GM19099 (cell line): ENCODE measurements around the gene DYRK4.

Experiments used
- POLR2A ChIP-seq: IDR thresholded peaks from 3 replicates; pipeline ENCODE4 v1.6.1; 2011; ENCODE audit warnings: low read depth; ENCODE audit not compliant: insufficient read length; ENCODE audit errors: extremely low read depth

The DYRK4 gene

DNA sequence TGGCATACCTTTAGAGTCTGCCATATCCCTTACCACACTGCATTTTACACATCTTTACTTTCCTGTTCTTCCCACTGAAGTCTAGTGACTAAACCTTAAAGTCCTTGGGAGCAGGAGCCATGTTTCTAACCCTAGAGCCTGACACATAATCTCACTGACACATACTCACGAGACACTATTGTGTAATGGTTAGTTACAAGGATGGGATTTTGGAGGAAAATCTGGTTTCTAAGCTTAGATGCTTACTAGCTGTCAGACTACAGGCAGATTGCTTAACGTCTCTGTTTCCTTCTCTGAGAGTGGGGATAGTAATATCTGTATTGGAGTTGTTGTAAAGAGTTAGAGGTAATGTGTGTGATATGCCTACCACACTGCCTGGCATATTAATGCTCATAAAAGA, 6.2 kb upstream of the DYRK4 start:
- TF ChIP-seq POLR2A = no peak

DNA sequence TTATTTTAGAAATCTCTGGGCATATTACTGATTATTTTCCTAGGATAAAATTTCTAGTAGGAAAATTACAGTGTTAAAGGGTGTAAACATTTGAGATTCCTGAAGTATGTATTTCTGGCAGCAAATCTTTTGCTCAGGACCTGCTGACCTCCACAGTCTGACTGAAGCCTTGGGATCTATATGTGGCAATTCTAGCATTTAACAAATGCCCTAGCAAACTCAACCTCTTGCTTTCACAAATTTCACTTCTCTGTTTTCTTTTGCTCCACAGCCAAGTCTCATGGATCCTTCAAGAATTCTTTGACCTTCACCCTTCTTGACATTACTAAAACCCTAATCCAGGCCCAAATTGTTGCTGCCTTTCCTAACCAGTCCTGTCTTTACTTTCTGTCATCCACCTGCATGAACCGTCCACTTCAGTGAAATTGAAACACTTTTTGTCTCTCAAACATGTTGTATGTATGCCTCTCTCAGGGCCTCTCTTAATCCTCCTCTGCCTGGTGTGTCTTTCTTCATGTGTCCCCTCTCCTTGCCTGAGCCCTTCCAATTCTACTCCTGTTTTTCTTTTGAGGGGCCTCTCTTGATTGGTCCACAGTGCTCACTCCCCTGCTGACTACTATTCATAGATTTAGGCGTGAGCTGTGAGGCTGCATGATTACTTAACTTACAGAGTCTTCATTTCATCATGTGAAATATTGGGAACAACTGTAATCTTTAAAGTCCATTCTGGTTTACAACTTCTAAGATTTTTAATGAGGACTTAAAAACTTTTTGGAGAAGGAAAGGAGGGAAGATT, 5.1 kb upstream of the DYRK4 start:
- TF ChIP-seq POLR2A = no peak

DNA sequence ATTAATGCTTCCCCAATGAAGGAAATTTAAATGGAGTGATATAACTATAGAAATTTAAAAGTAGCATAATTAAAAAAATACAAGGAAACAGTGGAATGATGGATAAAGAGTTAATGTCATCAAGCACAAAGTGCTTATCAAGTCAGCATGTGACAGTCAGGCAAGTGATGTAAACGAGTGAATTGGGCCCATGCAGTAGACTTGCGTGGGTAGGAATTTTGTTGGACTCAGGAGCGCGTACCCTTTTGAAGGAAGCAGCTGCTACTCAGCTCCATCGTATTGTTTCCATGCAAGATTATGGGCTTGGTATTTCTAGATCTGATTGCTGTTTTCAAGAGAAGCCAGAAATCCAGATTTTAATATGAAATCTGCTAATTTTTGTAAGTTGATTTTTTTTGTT, 4.4 kb upstream of the DYRK4 start:
- no peak for TF ChIP-seq POLR2A

DNA sequence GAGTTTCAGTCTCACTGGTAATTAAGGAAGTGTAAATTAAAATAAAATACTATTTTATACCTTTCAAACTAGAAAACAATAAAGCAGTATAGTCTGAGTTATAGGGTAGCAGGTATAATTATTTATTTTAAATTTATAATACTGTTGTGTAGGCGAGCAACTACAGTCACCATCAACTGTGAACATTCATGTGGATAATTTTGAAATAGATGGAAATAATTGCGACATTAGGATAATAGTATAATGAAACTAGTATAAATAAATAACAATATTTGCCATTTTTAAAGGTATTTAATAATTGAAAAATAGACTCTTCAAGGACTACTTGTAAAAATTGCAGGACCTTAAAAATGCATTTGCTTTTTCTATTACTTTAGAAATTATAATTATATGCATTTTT, 3.8 kb upstream of the DYRK4 start:
- no peak for TF ChIP-seq POLR2A

DNA sequence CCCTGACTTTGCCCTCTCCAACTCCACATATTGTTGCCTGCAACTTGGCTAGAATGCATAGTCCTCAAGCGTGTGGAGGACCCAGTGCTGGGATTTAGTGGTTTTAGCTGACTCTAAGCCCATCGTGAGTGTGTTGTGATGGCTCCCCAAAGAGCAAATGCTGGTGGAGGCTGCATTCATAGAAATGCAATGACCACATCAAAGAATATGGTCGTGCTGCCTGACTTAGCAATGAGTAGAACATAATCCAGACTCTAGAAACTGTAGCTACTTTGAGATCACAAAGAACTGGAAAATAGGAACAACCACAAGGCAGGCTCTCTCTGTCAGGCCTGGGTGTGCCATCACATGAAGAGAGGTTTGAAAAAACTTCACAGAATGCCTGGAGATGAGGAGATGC, 1.3 kb downstream of the DYRK4 start:
- no peak for TF ChIP-seq POLR2A

DNA sequence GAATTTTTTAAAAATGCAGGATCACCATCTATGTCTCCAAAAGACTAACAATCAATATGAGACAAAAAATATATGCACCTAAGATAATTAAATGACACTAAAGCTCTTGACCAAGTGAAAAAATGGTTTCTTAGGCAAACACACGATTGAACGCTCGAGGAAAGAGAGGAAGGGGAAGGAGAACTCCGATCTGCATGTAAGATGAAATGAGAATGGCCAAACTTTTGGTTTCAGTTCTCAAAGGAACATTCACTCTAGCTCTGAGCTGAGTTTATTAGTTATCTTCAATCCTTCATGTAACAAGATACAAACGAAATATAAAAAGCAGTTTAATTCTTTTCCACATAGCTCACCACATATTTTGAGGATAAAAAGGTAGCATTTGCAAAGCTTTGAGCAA, 2.8 kb downstream of the DYRK4 start:
- TF ChIP-seq POLR2A = no peak

DNA sequence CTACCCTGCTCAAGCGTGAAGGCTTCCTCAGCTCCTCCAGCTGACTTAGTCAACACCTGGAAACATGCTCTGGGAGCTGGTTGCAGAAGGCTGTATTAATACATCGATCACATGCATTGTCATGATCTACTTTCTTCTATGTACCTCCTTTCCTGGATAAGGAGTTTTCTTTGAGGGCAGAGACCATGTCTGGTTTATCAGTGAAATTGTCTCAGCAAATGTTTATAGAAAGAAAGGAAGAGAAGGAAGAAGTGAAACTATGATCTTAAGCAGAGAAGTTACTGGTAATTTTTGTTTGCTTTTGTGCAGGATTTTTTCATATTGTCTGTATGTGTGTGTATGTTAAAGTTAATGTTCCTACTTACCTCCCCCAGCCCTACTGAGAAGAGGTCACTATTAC, 4.5 kb downstream of the DYRK4 start:
- no peak for TF ChIP-seq POLR2A

DNA sequence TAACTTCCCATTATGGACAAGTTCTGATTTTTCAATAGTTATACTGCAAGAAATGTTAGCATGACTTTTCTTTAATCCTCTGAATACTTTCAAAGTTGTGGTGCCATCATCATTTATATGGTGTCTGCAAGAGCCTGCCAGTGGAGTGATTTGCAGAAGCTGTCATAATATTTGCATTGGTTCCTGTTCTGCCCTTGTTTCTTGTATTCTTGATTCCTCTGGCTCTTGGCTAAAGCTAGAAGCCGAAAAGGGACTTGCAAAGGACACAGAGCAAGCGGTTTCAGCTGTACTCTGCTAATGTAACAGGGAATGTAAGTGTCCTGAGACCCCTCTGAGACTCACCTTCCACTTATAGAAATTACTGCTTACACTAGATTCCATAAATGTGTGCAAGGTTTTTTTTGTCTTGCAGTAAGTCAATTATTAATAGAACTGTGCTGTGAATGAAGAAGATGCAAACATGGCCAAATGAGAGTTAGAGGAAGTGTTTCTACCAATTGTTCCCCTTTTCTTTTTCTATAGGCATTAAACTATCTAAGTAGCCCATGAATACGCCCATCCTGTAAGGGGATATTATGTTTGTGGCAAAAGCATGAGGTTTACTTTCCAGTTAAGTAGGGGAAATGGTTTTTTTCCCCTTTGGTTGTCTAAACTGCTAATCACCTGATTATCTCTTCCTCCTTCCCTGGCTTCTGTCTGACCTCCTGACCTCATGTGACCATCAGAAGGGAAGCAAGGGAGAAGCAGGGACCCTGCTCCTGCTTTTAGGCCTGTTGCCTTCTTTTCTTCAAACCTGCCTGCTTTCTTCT, 5.3 kb downstream of the DYRK4 start:
- peak; percentile 41 for TF ChIP-seq POLR2A

DNA sequence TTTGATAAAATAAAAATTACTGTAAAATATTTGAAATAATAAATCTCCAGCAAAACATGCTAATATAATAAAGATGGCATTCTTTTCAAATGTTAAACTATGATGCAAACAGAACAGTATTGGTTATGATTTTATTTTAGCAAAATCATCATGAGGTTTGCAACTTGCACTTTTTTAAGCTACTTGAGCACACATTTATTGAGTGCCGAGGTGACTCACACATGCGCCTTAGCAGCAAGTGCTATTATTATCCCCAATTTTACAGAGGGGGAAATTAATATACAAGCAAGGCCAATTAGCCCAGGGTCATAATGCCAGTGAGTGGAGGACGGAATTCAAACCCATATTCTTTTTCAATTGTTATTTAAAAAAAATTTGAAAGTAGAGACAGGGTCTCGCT, 7.3 kb downstream of the DYRK4 start:
- TF ChIP-seq POLR2A = no peak

DNA sequence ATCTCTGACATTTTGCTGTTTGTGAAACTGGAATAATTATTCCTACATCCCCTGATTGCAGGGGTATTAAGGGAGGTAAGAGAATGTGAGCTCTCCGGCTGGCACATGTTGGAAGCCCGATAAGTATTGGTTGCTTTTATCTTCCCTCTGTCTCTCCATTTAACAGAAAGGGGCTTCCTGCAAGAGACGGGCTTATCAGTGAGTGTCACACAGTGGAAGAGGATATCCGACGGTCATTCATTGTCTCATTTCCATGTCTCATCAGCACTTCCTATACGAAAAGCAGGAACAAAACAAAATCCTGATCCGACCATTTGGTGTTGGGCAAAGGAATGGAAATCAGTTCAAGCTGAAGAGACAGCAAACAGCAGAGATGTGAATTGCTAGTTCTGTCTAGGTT, 10.7 kb downstream of the DYRK4 start:
- no peak for TF ChIP-seq POLR2A

DNA sequence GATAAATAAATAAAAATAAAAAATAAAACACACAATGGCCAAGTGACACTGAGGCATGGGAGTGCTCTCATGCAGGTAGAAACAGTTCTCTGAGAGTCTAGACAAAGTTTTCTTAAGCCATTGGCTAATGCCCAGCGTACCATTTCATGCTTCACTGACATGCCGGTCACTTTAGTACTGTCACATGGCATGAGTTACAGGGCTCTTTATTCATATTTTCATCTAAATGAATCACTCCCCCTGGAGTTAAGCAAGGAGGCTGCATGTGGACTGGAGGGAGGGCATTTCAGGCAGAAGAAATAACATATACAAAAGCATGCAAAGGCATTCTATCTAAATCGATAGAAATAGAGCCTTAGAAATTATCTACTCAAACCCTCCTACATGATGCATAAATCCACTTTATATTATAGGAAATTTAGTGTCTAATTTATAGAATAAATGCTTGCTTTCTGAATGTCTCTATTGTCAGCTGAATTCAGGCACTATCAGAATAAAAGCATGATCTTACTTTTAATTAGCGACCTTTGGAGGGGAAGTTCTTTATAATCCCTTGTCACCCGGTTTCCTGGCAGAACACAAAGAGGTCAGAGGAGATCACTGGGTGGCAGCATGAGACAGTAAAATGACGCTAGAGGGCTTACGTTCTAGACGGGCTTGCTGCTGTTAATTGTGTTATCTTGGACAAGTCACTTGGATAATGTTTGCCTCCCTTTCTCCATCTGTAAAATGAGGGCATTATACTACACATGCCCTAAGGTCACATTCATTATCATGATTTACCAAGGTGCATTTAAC, 17.5 kb downstream of the DYRK4 start:
- TF ChIP-seq POLR2A = no peak

DNA sequence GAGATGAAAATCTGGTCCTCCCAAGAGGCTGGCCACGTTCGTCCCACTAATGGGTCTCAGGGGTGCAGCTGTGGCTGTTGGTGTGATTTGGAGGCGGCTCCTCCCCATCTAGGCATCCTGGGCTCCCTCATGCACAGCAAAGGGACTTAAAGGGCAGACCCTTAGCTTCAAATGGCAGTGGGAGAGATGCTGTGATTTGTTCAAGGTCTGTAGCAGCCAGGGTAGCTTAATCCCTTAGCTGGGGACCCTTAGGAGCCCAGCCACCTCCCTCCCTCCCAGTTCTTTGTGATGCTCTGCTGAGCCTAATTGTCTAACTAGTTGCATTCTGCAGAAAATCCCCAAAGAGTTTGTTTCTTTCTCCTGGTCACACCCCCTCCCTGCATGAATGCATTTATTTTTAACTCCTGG, 18.3 kb downstream of the DYRK4 start:
- no peak for TF ChIP-seq POLR2A

DNA sequence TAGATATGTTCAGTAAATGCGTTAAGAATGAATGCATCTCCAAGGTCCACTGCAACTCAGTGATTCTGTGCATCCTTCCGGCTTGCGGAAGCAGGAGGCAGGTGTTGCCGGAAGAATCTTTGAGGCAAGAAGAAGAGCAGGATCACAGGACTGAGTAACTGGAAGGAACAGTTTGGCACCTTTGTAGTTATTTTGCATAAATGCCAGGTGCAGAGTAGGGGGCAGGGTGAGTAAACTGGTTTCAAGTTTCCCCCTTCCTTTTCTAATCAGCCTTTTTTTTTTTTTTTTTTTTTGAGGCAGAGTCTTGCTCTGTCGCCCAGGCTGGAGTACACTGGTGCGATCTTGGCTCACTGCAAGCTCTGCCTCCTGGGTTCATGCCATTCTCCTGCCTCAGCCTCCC, 22.3 kb downstream of the DYRK4 start:
- TF ChIP-seq POLR2A = no peak

DNA sequence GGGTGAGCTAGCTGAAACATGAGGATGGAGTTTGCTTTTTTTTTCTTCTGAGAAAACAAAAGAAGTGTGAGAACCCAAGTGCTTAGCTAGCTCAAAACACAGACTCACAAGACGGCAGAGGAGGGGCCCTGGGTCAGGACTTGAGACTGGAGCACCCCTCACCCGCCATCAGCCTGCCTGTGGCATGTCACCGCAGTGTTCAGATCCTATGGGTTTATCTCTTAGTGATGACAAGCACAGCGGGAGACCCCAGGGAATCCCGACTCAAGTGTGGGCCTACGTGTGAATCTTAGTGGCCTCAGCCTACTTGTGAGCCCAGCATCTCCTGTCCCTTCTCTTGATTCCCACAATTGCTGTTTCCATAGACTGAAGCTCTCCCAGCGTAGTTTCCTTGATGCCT, 22.9 kb downstream of the DYRK4 start:
- TF ChIP-seq POLR2A = no peak

DNA sequence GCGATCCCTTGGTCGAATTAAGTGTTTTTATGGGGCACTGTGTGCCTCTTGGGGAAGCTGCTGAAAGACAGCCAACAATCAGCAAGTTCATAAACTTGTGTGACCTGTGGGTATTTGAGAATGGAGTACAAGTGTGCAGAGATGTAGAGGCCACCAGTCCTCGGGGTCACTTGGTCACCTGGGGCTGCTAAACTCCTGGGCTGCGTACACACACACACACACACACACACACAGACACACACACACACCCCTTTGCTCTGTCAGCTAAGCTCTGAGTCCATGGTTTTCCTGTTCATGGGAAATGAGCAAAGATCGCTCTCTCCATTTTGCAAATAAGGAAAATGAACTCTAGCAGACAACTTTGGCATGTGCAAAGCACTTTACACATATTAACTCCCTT, 24.5 kb downstream of the DYRK4 start:
- TF ChIP-seq POLR2A = no peak
